ENCODE measurements around the gene CCDC178.

The CCDC178 gene

GRCh38 chr18:33090461-33090860, 350.1 kb downstream of the CCDC178 start:
- no peak for DNase-seq (ENCODE audit: low spot score)
- no peak for TF ChIP-seq CTCF (IDR thresholded peaks at IDR 0.05)
- Histone ChIP-seq H3K4me3 (no peak overlapping the region), H3K27ac (no peak overlapping the region)

GRCh38 chr18:33076601-33077000, 363.9 kb downstream of the CCDC178 start:
- Histone ChIP-seq H3K4me3 (no peak overlapping the region), H3K27ac (no peak overlapping the region)
- no peak for DNase-seq (ENCODE audit: low spot score)
- TF ChIP-seq CTCF (IDR thresholded peaks at IDR 0.05) = no peak

- Histone ChIP-seq H3K4me3 (no peak overlapping the region), H3K27ac (no peak overlapping the region)
- no peak for TF ChIP-seq CTCF (IDR thresholded peaks at IDR 0.05)
- DNase-seq (ENCODE audit: low spot score) = no peak
Measured at GRCh38 chr18:33074125-33074524, 366.4 kb downstream of the CCDC178 start.

- no peak for DNase-seq (ENCODE audit: low spot score)
- no peak overlapping the region for H3K4me3 ChIP-seq
- no peak for TF ChIP-seq CTCF (IDR thresholded peaks at IDR 0.05)
- H3K27ac ChIP-seq = no peak overlapping the region
Measured at GRCh38 chr18:33062834-33063364, 377.6 kb downstream of the CCDC178 start.

GRCh38 chr18:33052886-33053285, 387.6 kb downstream of the CCDC178 start:
- no peak for DNase-seq (ENCODE audit: low spot score)
- TF ChIP-seq CTCF (IDR thresholded peaks at IDR 0.05) = no peak

GRCh38 chr18:33051407-33051806, 389.1 kb downstream of the CCDC178 start:
- H3K4me3 ChIP-seq = no peak overlapping the region
- no peak for TF ChIP-seq CTCF (IDR thresholded peaks at IDR 0.05)
- H3K27ac ChIP-seq = no peak overlapping the region
- DNase-seq (ENCODE audit: low spot score) = no peak

More at GRCh38 chr18:33052886-33053285, 387.6 kb downstream of the CCDC178 start:
- Histone ChIP-seq H3K27ac (no peak overlapping the region), H3K4me3 (no peak overlapping the region)

GRCh38 chr18:33040213-33040612, 400.3 kb downstream of the CCDC178 start:
- DNase-seq (ENCODE audit: low spot score) = no peak

More at GRCh38 chr18:33040213-33040612, 400.3 kb downstream of the CCDC178 start:
- Histone ChIP-seq H3K4me3 (no peak overlapping the region), H3K27ac (no peak overlapping the region)
- no peak for TF ChIP-seq CTCF (IDR thresholded peaks at IDR 0.05)
